SK-N-SH (cell line): Measurements from ENCODE around the gene TNNT2. TPM values are rescaled to one million over a fixed set of nuclear protein-coding genes. Genes with fewer than 3 reads are reported as not detected.

Source experiments
- CTCF ChIA-PET: fragments of 300-600, 350-600 bp; formaldehyde crosslinking; extraction: SDS; loops from one replicate; lab custom pipeline; 2021; lab: Yijun Ruan, JAX
- POLR2A ChIA-PET: fragments of 350-600 bp; sonication (Branson Sonifier 250); formaldehyde crosslinking; extraction: SDS; loops from one replicate; lab custom pipeline; 2020; ENCODE audit warnings: antibody characterized with exemption, inconsistent platforms; lab: Yijun Ruan, JAX
- DNase-seq: peaks from one replicate; pipeline ENCODE4 v3.0.0; 2012
- H2AFZ ChIP-seq: fragments of 200-600 bp; sonication (generic); 2 replicates; pipeline ENCODE4 v1.8.1; 2016; ENCODE audit warnings: antibody characterized with exemption, mild to moderate bottlenecking, low read depth
- H3F3A ChIP-seq: fragments of 200-600 bp; sonication (generic); replicated peaks from 2 replicates; pipeline ENCODE3; 2016; ENCODE audit warnings: antibody characterized with exemption, mild to moderate bottlenecking; ENCODE audit not compliant: insufficient read depth
- H3K27ac ChIP-seq, 2 experiments: fragments of 200-500 bp in 1 of 2; fragments of 200-600 bp in 1 of 2; sonication (Bioruptor generic) in 1 of 2; sonication (generic), shearing (Covaris generic) in 1 of 2; 2 replicates each; pipeline versions ENCODE4 v1.5.1 to v1.6.1; 2014 to 2016; ENCODE audit warnings: low read depth in 2 of 2, inconsistent platforms in 1 of 2, low read length in 1 of 2, mild to moderate bottlenecking in 1 of 2, mixed read lengths in 1 of 2
- H3K27me3 ChIP-seq: fragments of 200-600 bp; sonication (generic), shearing (Covaris generic); 2 replicates; pipeline ENCODE4 v1.6.1; 2016; ENCODE audit warnings: mixed run types; ENCODE audit not compliant: insufficient read depth
- H3K36me3 ChIP-seq, 2 experiments: fragments of 200-500 bp in 1 of 2; fragments of 200-600 bp in 1 of 2; sonication (Bioruptor generic) in 1 of 2; sonication (generic) in 1 of 2; replicated peaks in 1 of 2; 2 replicates each; pipeline versions ENCODE3 to v1.5.1; 2014 to 2016; ENCODE audit warnings: low read length in 1 of 2, mild to moderate bottlenecking in 1 of 2; ENCODE audit not compliant: insufficient read depth in 2 of 2, control insufficient read depth in 1 of 2
- H3K4me1 ChIP-seq, 2 experiments: fragments of 200-500 bp in 1 of 2; fragments of 200-600 bp in 1 of 2; sonication (Bioruptor generic) in 1 of 2; sonication (generic), shearing (Covaris generic) in 1 of 2; 2 replicates each; pipeline versions ENCODE4 v1.5.1 to v1.6.1; 2014 to 2016; ENCODE audit warnings: low read depth in 1 of 2, low read length in 1 of 2, mixed run types in 1 of 2; ENCODE audit not compliant: insufficient read depth in 2 of 2, control insufficient read depth in 1 of 2
- H3K4me2 ChIP-seq: fragments of 200-600 bp; sonication (generic), shearing (Covaris generic); 2 replicates; pipeline ENCODE4 v1.6.1; 2017; ENCODE audit warnings: mixed run types
- H3K4me3 ChIP-seq, 2 experiments: fragments of 200-500 bp in 1 of 2; fragments of 200-600 bp in 1 of 2; sonication (Bioruptor generic) in 1 of 2; sonication (generic), shearing (Covaris generic) in 1 of 2; 2 replicates each; pipeline versions ENCODE4 v1.5.1 to v1.8.1; 2014 to 2016; ENCODE audit warnings: low read depth in 2 of 2, inconsistent platforms in 1 of 2, low read length in 1 of 2, mild to moderate bottlenecking in 1 of 2, mixed read lengths in 1 of 2, moderate library complexity in 1 of 2
- H3K79me2 ChIP-seq: fragments of 200-600 bp; sonication (generic); 2 replicates; pipeline ENCODE4 v1.8.1; 2017; ENCODE audit warnings: mild to moderate bottlenecking; ENCODE audit not compliant: insufficient read depth
- H3K9ac ChIP-seq: fragments of 200-600 bp; sonication (generic); 2 replicates; pipeline ENCODE4 v1.6.1; 2017; ENCODE audit warnings: mixed run types
- H3K9me2 ChIP-seq: fragments of 200-600 bp; sonication (generic); 2 replicates; pipeline ENCODE4 v1.6.1; 2017; ENCODE audit warnings: mixed run types
- H3K9me3 ChIP-seq: fragments of 200-600 bp; sonication (generic); 2 replicates; pipeline ENCODE4 v1.6.1; 2017; ENCODE audit warnings: mixed run types, mild to moderate bottlenecking, moderate library complexity
- H4K20me1 ChIP-seq: fragments of 200-600 bp; sonication (generic); 2 replicates; pipeline ENCODE4 v1.6.1; 2017; ENCODE audit warnings: mild to moderate bottlenecking, mixed run types; ENCODE audit not compliant: insufficient read depth
- FOXM1 ChIP-seq: IDR thresholded peaks from 2 replicates; pipeline ENCODE4 v1.4.0; 2012; ENCODE audit warnings: low read depth, mild to moderate bottlenecking
- GATA2 ChIP-seq: sonication (generic); formaldehyde crosslinking; IDR thresholded peaks from 2 replicates; pipeline ENCODE4 v1.5.0; 2020; ENCODE audit warnings: mild to moderate bottlenecking, missing genetic modification reagents
- RXRA ChIP-seq: IDR thresholded peaks from 2 replicates; pipeline ENCODE4 v1.4.0; 2012; ENCODE audit warnings: low read depth, mild to moderate bottlenecking, borderline replicate concordance
- TCF12 ChIP-seq: IDR thresholded peaks from 2 replicates; pipeline ENCODE4 v1.4.0; 2012
- ZBTB33 ChIP-seq: IDR thresholded peaks from 2 replicates; pipeline ENCODE4 v1.4.0; 2012; ENCODE audit warnings: low read depth, borderline replicate concordance
- WGBS: methylation state at CpG from one replicate; pipeline ENCODE4 v1.1.6; 2017; ENCODE audit warnings: low lambda C conversion rate; 5-methylcytosine and 5-hydroxymethylcytosine counted together
- polyA plus RNA-seq, 3 experiments: library from polyadenylated mRNA; depleted of rRNA; stranded (reverse); fragments of >200 nt; gene quantifications; 2 replicates each; pipeline ENCODE4 v1.2.3, GENCODE V29; 2012

The TNNT2 gene
- polyA plus RNA-seq, 1 of the 3 experiments (the other 2 are of a cell fraction) = 0.33 TPM

- H3K4me2 ChIP-seq = no peak within 1 kb of the TSS
- no peaks in the 10 kb centered on the region for H3K9me3 ChIP-seq
- H2AFZ ChIP-seq = no peak within 1 kb of the TSS
- H3K4me3 ChIP-seq = no peak within 1 kb of the TSS
- no peaks in the 10 kb centered on the region for H3K79me2 ChIP-seq
- H4K20me1 ChIP-seq = no peaks in the 10 kb centered on the region
- peaks cover 35% of the 10 kb centered on the region; the same call in 1 of the 2 replicates for H3K27me3 ChIP-seq
- H3K9me2 ChIP-seq = no peaks in the 10 kb centered on the region
- ChIA-PET POLR2A (no interaction called here), CTCF (interaction anchor here (1.4 to 2.7 kb wide), 2 partner anchors 10 to 37 kb away, joined by 6 to 11 read pairs; no protein-coding TSS in a partner anchor)
- peaks cover 0 to 9% of the 10 kb centered on the region in 2 experiments; a peak in 1 of 4 replicates for H3K4me1 ChIP-seq
- H3K36me3 ChIP-seq = no peaks in the 10 kb centered on the region
- no peak within 1 kb of the TSS for H3K9ac ChIP-seq
- no peaks in the 10 kb centered on the region for H3F3A ChIP-seq
- DNase-seq = no peak
- TF ChIP-seq TCF12 (no peak), GATA2 (no peak), RXRA (no peak)
- WGBS = no CpG with 5 or more reads among the region's 25 CpGs
- no peak within 1 kb of the TSS for H3K27ac ChIP-seq
These were observed 21.5 kb upstream of the TNNT2 start, which contains the start of gene LAD1 for GRCh38 chr1:201399018-201399351. Gene LAD1, minus strand, starts transcription at chr1:201399324. Its CDS starts 18 bp downstream, at chr1:201399306.

GRCh38 chr1:201397675-201398074 lies 20.2 kb upstream of the TNNT2 start:
- Histone ChIP-seq H3K27ac (no peak overlapping the region), H3K27me3 (peaks cover 24% of the 10 kb centered on the region; the same call in 1 of the 2 replicates), H3K9ac (no peak overlapping the region), H3K4me1 (peaks cover 0 to 9% of the 10 kb centered on the region in 2 experiments; a peak in 1 of 4 replicates), H3F3A (no peaks in the 10 kb centered on the region), H3K9me3 (no peaks in the 10 kb centered on the region), H3K4me3 (no peak overlapping the region), H2AFZ (no peak overlapping the region), H3K4me2 (no peak overlapping the region), H3K9me2 (no peaks in the 10 kb centered on the region), H3K79me2 (no peaks in the 10 kb centered on the region), H4K20me1 (no peaks in the 10 kb centered on the region), H3K36me3 (no peaks in the 10 kb centered on the region)
- no peak for TF ChIP-seq ZBTB33
- TF ChIP-seq FOXM1 = no peak
- ChIA-PET CTCF (interaction anchor here (2.6 to 5.3 kb wide), 3 partner anchors 12 to 36 kb away, joined by 11 to 42 read pairs (median 19); no protein-coding TSS in a partner anchor), POLR2A (no interaction called here)
- WGBS = 77% methylated on average over 2 of the region's 2 CpGs
- no peak for DNase-seq

- H3K9me2 ChIP-seq = no peaks in the 10 kb centered on the region
- H3K4me3 ChIP-seq = no peak overlapping the region
- no peak for DNase-seq
- H4K20me1 ChIP-seq = no peaks in the 10 kb centered on the region
- ChIA-PET CTCF (interaction anchor here (1.6 to 5.3 kb wide), 5 partner anchors 12 to 116 kb away, joined by 3 to 42 read pairs (median 11); no protein-coding TSS in a partner anchor), POLR2A (no interaction called here)
- no peaks in the 10 kb centered on the region for H3K9me3 ChIP-seq
- H3K27ac ChIP-seq = no peak overlapping the region
- no peak overlapping the region for H2AFZ ChIP-seq
- TF ChIP-seq GATA2 = no peak
- H3K36me3 ChIP-seq = no peaks in the 10 kb centered on the region
- H3K9ac ChIP-seq = no peak overlapping the region
- 44% methylated on average over 2 of the region's 10 CpGs for WGBS
- H3F3A ChIP-seq = no peaks in the 10 kb centered on the region
- no peaks in the 10 kb centered on the region for H3K79me2 ChIP-seq
- H3K27me3 ChIP-seq = peaks cover 17% of the 10 kb centered on the region; the same call in 1 of the 2 replicates
- no peak overlapping the region for H3K4me2 ChIP-seq
- H3K4me1 ChIP-seq = peaks cover 0 to 9% of the 10 kb centered on the region in 2 experiments; a peak in 1 of 4 replicates
These were observed 19.5 kb upstream of the TNNT2 start for GRCh38 chr1:201396861-201397464.
